Measurements from ENCODE around the gene HS1BP3.

The HS1BP3 gene

GRCh38 chr2:20645301-20645701, 5.6 kb downstream of the HS1BP3 start:
- DNase-seq, result no peak

DNA sequence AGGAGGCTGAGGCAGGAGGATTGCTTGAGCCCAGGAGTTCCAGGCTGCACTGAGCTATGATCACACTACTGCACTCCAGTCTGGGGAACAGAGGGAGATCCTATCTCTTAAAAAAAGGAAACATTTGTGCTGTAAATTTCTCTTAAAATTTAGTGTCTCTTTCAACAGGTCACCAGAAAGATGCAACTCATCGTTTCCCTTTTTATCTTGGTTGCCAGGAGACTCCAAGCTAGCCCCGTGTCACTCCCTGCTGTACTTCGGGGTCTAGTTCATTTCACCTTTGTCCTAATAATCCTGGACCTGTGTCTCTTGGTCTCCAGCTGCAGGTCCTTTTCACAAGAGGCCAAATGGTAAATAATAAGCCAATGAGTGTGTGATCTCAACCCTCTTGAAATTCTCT, 7.1 kb downstream of the HS1BP3 start:
- no peak for DNase-seq

- no peak for DNase-seq
Measured at GRCh38 chr2:20643060-20643459, 7.8 kb downstream of the HS1BP3 start.

GRCh38 chr2:20642055-20642971, 8.6 kb downstream of the HS1BP3 start:
- peak; percentile 61 to 76 for DNase-seq

DNA sequence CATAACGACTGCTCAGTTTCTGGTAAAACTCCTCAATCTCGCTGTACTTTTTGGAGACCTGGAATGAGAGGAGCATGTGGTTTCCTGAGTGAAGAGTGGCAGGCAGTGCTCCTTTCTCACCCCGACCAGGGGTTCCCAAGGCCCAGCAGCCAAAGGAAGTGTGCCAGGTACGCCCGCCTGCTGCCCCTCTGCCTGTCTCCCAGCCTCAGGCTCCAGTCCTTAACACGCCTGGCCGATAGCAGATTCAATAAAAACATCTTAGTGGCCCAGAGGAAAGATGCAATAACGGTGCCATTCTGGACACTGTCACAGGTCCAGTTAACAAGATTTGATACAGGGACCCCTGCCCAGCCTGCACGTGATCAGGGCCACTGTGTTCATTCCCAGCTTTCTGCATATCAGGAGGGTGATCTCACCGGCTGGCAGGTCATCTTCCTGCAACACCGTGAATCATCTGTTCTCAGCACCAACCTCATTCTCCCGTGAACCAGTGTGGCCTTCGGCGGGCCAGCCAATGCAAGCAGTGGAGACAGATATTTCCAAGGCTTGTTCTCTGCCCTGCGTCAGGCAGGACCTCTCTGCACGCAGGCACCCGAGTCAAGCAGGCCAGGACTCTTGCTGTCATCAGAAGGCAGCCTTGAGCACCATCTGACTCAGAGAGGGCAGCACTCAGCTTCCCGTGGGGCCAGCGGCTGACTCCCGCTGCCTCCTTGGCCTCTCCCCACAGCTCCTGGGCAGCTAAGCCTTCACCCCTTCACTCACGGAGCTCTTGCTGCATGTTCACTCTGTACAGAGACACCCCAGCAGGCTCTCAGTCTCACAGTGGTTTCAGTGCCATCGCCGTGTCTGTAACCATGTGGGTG, 9.5 kb downstream of the HS1BP3 start:
- no peak for DNase-seq

DNA sequence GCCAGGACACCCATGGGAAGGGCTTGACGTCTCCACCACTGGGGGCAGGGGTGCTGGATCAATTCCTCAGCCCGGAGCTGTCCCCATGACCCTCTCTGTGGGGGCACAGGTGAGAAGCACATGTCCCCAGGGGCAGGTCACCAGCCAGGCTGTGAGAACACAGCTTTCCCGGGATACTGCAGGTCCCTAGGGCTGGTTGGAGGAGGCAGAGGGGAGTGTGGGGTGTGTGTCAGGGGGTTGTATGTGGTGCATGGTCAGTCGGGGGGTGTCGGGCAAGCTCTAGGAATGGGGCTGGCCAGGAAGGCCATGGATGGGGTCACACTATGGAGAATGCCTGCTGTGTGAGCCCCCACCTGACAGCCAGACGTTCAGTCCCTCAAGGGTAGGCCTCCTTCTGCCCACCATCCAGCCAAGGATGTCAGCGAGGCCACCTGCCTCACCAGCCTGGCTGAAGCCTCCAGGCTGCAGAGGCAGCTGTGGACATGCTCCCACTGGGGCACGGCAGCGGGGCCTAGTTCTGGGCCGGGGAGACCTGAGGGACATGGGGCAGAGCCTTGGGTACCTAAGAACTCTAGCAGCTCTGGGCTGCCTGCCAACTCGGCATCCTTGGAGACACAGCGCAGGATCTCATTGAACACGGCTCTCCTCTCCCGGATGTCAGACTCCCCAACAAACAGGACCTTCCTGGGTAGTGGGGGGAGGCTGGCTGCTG, 10.3 kb downstream of the HS1BP3 start:
- no peak for DNase-seq

- DNase-seq, result no peak
Measured at GRCh38 chr2:20638646-20639430, 12.1 kb downstream of the HS1BP3 start.

- no peak for DNase-seq
Measured at GRCh38 chr2:20638014-20638413, 12.9 kb downstream of the HS1BP3 start.

DNA sequence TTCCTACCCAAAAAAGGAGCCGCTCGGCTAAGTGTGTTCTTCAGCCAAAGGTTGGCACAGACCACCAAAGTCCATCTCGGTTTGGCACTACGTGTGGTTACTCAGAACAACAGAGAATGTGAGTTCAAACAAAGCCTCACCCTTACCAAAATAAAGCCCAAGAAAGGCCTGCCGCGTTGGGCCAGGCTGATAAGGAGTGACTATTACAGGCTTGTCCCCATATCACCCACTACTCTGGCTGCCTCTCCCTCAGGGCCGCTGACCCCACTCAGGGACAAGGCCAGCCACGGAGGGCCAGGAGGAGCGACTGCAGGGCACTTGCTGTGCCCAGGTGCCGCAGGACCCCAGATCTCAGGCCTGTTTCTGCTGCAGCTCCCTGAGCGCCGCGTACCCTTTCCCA, 13.8 kb downstream of the HS1BP3 start:
- DNase-seq, result no peak

- DNase-seq, result peak in 1 of 2 experiments; percentile 42
Measured at GRCh38 chr2:20635675-20636584, 15.0 kb downstream of the HS1BP3 start.

- no peak for DNase-seq
Measured at GRCh38 chr2:20635113-20635510, 15.8 kb downstream of the HS1BP3 start.

DNA sequence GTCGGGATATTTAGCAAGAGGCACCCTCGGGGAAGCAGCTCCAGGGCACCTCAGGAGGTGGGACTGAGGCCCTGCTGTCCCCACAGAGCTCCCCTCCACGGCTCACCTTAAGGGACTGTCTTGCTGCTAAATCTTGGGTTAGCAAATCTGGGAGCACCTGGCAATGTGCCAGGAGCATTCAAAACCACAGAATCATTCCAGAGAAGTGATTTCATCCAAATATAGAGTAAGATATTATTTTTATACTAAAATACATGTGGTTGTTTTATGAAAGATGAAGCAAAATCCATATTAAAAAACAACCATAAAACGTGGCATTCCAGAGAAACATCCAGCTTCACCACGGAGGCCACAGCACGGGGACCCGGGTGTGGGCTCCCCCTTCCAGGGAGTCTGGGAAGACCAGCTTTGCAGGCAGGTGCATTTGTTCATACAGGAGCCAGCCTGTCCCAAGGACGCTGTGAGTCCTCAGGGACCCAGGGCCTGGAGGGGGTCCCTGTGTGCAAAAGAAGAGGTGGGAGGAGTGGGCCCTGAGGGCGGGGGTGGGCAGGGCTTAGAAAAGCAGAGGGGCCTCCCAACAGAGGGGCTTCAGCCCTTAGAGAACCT, 16.3 kb downstream of the HS1BP3 start:
- no peak for DNase-seq

DNA sequence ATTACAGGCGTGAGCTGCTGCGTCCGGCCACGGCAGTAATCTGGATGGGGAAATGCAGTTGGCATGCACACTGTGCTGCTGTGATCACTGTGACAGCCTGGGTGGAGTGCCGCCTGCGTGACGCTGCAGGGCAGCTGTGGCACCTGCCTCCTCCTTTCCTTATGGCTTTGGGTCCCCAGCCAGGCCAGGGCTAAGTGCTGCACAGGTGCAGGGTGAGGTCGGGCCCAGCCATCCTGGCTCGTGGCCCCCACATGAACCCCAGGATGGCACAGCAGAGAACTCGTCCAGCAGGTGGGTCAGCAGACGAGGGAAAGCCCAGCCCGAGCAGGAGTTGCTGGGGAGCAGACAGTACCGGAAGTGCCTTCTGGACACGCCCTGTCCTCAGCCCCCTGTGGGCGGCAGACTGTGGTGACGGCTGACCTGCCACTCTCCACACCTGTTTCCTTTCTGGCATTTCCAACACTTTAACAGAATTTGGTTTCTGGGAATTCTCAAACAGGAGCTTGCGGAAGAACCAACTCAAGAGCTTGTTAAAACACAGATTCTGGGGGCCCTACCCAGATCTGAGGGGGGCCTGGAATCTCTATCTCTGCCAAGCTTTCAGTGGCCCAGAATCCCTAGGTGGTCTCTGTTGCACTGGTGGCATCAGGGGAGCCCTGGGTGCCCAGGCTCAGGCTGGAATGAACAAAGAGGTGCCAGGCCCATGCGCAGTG, 16.9 kb downstream of the HS1BP3 start:
- no peak for DNase-seq

DNA sequence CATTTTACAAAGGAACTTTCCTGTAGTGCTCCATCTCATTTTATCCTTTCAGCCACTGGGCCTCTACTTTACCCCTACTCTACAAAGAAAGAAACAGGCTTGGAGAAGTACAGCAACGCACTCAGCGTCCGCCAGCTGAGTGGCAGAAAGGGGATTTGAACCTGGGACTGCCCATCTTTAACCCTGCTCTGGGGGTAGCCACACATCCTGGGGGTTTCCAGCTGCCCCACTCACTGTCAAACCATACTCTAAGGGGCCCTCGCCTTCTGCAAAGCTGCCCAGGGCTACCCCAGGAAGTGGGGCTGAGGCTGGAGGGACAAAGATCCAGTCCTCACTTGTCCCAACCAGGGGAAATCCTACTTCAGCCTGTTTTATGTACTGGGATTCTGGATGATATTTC, 17.9 kb downstream of the HS1BP3 start:
- no peak for DNase-seq

GRCh38 chr2:20632446-20632990, 18.4 kb downstream of the HS1BP3 start:
- DNase-seq, result no peak

- no peak for DNase-seq
Measured at GRCh38 chr2:20631617-20632307, 19.1 kb downstream of the HS1BP3 start.

- no peak for DNase-seq
Measured at GRCh38 chr2:20630967-20631366, 19.9 kb downstream of the HS1BP3 start.

DNA sequence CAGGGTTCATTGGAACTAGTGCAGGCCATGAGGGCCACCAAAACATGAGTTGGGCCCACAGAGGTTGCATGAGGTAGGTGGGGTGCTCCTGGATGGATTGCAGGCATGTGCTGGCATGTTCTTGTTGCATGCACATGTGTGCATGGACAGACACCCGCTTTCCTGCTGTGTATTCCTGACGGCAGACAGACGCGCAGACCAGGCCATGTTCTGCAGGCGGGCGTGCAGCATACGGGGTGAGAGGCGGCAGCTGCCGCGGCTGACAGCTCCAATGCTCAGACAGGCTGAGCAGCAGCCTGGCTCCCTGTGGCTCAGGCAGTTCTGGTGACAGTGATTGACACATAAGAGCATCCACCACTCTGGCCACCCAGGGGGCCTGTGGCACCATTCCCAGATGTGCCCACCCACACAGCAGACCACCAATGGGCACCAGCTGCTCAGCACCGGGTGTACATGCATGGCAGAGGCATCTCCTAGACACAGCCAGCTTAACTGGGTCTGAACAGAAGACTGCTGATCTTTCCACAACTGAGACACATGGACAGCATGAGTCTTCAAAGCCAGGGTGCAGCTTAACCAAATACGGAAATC, 21.2 kb downstream of the HS1BP3 start:
- DNase-seq, result no peak

DNA sequence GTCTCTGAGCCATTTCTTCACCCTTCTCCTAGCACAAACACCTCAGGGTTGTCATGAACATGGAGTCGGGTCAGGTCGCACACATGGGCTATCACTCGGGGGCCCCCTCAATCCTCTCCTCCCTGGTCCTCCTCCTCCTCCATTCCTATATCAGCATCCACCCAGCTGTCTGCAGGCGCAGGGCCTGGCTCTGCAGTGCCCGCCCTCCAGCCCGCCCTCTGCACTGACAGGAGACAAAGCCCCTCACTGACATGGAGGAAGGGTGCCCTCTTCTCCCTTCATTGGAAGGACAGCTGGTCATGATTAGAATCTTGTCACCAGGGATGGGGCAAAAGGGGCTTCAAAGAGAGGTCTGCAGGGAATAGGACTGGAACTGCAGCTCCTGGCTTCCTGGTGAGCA, 21.7 kb downstream of the HS1BP3 start:
- no peak for DNase-seq
